H9 (cell line): ENCODE results near the gene TGDS. TPM values are rescaled to one million over a fixed set of nuclear protein-coding genes. Genes with fewer than 3 reads are reported as not detected.

Experiments
- DNase-seq: peaks from one replicate; pipeline ENCODE4 v3.0.0-alpha.2; 2017
- H2AFZ ChIP-seq: one replicate; pipeline ENCODE4 v1.6.1; 2013; ENCODE audit warnings: mild to moderate bottlenecking, low read length, control low read depth, moderate library complexity
- H2AK5ac ChIP-seq: 2 replicates; pipeline ENCODE4 v1.6.1; 2013; ENCODE audit warnings: low read length, control low read depth, mixed read lengths; ENCODE audit not compliant: insufficient read length
- H2BK120ac ChIP-seq: one replicate; pipeline ENCODE4 v1.6.1; 2013; ENCODE audit warnings: low read depth, mild to moderate bottlenecking, low read length, control low read depth, inconsistent platforms; ENCODE audit not compliant: poor library complexity, severe bottlenecking
- H2BK12ac ChIP-seq: 2 replicates; pipeline ENCODE4 v1.6.1; 2013; ENCODE audit warnings: low read length, control low read depth, mixed read lengths, low read depth; ENCODE audit not compliant: insufficient read length
- H2BK15ac ChIP-seq: 2 replicates; pipeline ENCODE4 v1.6.1; 2013; ENCODE audit warnings: low read depth, low read length, control low read depth
- H2BK20ac ChIP-seq: one replicate; pipeline ENCODE4 v1.6.1; 2013; ENCODE audit warnings: low read depth, mild to moderate bottlenecking, low read length, control low read depth, inconsistent platforms; ENCODE audit not compliant: poor library complexity, severe bottlenecking
- H2BK5ac ChIP-seq: 2 replicates; pipeline ENCODE4 v1.6.1; 2013; ENCODE audit warnings: low read length, control low read depth, mixed read lengths; ENCODE audit not compliant: insufficient read length
- H3K14ac ChIP-seq: 2 replicates; pipeline ENCODE4 v1.6.1; 2013; ENCODE audit warnings: low read length, control low read depth; ENCODE audit not compliant: insufficient read depth
- H3K18ac ChIP-seq: 2 replicates; pipeline ENCODE4 v1.6.1; 2013; ENCODE audit warnings: low read depth, mild to moderate bottlenecking, mixed read lengths, low read length, control low read depth; ENCODE audit not compliant: insufficient read length
- H3K23ac ChIP-seq: 2 replicates; pipeline ENCODE4 v1.6.1; 2013; ENCODE audit warnings: low read length, control low read depth, mixed read lengths, low read depth; ENCODE audit not compliant: insufficient read length
- H3K23me2 ChIP-seq: 2 replicates; pipeline ENCODE4 v1.6.1; 2013; ENCODE audit warnings: low read depth, mild to moderate bottlenecking, mixed read lengths, low read length, control low read depth; ENCODE audit not compliant: insufficient read length, poor library complexity, severe bottlenecking
- H3K27ac ChIP-seq: 2 replicates; pipeline ENCODE4 v1.5.1; 2013; ENCODE audit warnings: low read length, control low read depth, mixed read lengths, low read depth; ENCODE audit not compliant: insufficient read length
- H3K27me3 ChIP-seq: 2 replicates; pipeline ENCODE4 v1.6.1; 2013; ENCODE audit warnings: low read length, control low read depth, inconsistent platforms; ENCODE audit not compliant: insufficient read depth
- H3K4ac ChIP-seq: 2 replicates; pipeline ENCODE4 v1.6.1; 2013; ENCODE audit warnings: low read depth, mild to moderate bottlenecking, control low read depth, inconsistent platforms, low read length, moderate library complexity
- H3K4me1 ChIP-seq: 2 replicates; pipeline ENCODE4 v1.6.1; 2013; ENCODE audit warnings: low read length, control low read depth, inconsistent platforms; ENCODE audit not compliant: insufficient read depth
- H3K4me2 ChIP-seq: 2 replicates; pipeline ENCODE4 v1.6.1; 2013; ENCODE audit warnings: low read length, control low read depth, mixed read lengths; ENCODE audit not compliant: insufficient read length, insufficient read depth
- H3K56ac ChIP-seq: 2 replicates; pipeline ENCODE4 v1.6.1; 2013; ENCODE audit warnings: low read depth, mild to moderate bottlenecking, mixed read lengths, low read length, control low read depth; ENCODE audit not compliant: insufficient read length
- H3K79me1 ChIP-seq: 2 replicates; pipeline ENCODE4 v1.6.1; 2013; ENCODE audit warnings: low read depth, mild to moderate bottlenecking, moderate library complexity, low read length, control low read depth, inconsistent platforms; ENCODE audit not compliant: insufficient read depth, poor library complexity, severe bottlenecking
- H3K79me2 ChIP-seq: 2 replicates; pipeline ENCODE4 v1.6.1; 2013; ENCODE audit warnings: low read length, control low read depth, inconsistent platforms; ENCODE audit not compliant: insufficient read depth
- H3K9ac ChIP-seq: 2 replicates; pipeline ENCODE4 v1.6.1; 2013; ENCODE audit warnings: low read length, control low read depth, mixed read lengths; ENCODE audit not compliant: insufficient read length; ENCODE audit errors: extremely low read depth
- H3K9me3 ChIP-seq: one replicate; pipeline ENCODE4 v1.6.1; 2013; ENCODE audit warnings: low read depth, low read length, inconsistent platforms; ENCODE audit not compliant: control insufficient read depth
- H3T11ph ChIP-seq: one replicate; pipeline ENCODE4 v1.6.1; 2013; ENCODE audit warnings: mild to moderate bottlenecking, low read length, control low read depth, inconsistent platforms
- H4K20me1 ChIP-seq: one replicate; pipeline ENCODE4 v1.6.1; 2013; ENCODE audit not compliant: control insufficient read depth, insufficient read length, insufficient read depth
- H4K5ac ChIP-seq: 2 replicates; pipeline ENCODE4 v1.6.1; 2013; ENCODE audit warnings: low read depth, mild to moderate bottlenecking, mixed read lengths, low read length, control low read depth; ENCODE audit not compliant: insufficient read length
- H4K8ac ChIP-seq: replicated peaks from 2 replicates; pipeline ENCODE4 v1.6.1; 2013; ENCODE audit warnings: low read length, control low read depth, mixed read lengths, low read depth; ENCODE audit not compliant: insufficient read length
- H4K91ac ChIP-seq: 2 replicates; pipeline ENCODE4 v1.6.1; 2013; ENCODE audit warnings: low read depth, mild to moderate bottlenecking, moderate library complexity, mixed read lengths, low read length, control low read depth; ENCODE audit not compliant: insufficient read length
- H3K27ac Mint-ChIP-seq, 3 experiments: 2 replicates in 2 of 3; 3 replicates in 1 of 3; pipeline ENCODE4 v1.8.0; 2020 to 2021; ENCODE audit warnings: mixed read lengths in 3 of 3, mild to moderate bottlenecking in 1 of 3, moderate library complexity in 1 of 3
- H3K27me3 Mint-ChIP-seq: 2 replicates; pipeline ENCODE4 v1.8.0; 2021; ENCODE audit warnings: low read depth, mild to moderate bottlenecking, moderate library complexity, mixed read lengths
- H3K36me3 Mint-ChIP-seq, 3 experiments: 2 replicates in 2 of 3; 3 replicates in 1 of 3; pipeline ENCODE4 v1.8.0; 2020 to 2021; ENCODE audit warnings: low read depth in 3 of 3, mixed read lengths in 3 of 3; ENCODE audit not compliant: insufficient read depth in 1 of 3
- H3K4me1 Mint-ChIP-seq, 2 experiments: 2 replicates each; pipeline ENCODE4 v1.8.0; 2020; ENCODE audit warnings: mixed read lengths in 2 of 2
- H3K4me3 Mint-ChIP-seq, 2 experiments: 2 replicates in 1 of 2; 3 replicates in 1 of 2; pipeline ENCODE4 v1.8.0; 2020 to 2021; ENCODE audit warnings: mild to moderate bottlenecking in 2 of 2, mixed read lengths in 2 of 2, moderate library complexity in 1 of 2
- H3K9me3 Mint-ChIP-seq, 2 experiments: 2 replicates in 1 of 2; 3 replicates in 1 of 2; pipeline ENCODE4 v1.8.0; 2020; ENCODE audit warnings: mild to moderate bottlenecking in 2 of 2, mixed read lengths in 2 of 2, moderate library complexity in 1 of 2
- WGBS: extraction: QIAGEN DNeasy Blood & Tissue Kit; methylation state at CpG from one replicate; pipeline ENCODE4 v1.1.7; 2013; ENCODE audit warnings: missing lambda C conversion rate, low lambda C conversion rate, mixed read lengths; ENCODE audit not compliant: insufficient read length; ENCODE audit errors: extremely low coverage; 5-methylcytosine and 5-hydroxymethylcytosine counted together
- total RNA-seq: library from RNA; stranded (reverse); gene quantifications from 2 replicates; pipeline ENCODE4 v1.2.1, GENCODE V29; 2021
- TF ChIP-seq, protein P1 (sequence below): fragments of 200-600 bp; sonication (generic); conservative IDR thresholded peaks from 3 replicates; pipeline ENCODE4 v1.8.0; 2021; ENCODE audit warnings: antibody characterized with exemption, mild to moderate bottlenecking

The TGDS gene
- total RNA-seq, 1 experiment from 2014 or later, result 13.9 TPM

DNA sequence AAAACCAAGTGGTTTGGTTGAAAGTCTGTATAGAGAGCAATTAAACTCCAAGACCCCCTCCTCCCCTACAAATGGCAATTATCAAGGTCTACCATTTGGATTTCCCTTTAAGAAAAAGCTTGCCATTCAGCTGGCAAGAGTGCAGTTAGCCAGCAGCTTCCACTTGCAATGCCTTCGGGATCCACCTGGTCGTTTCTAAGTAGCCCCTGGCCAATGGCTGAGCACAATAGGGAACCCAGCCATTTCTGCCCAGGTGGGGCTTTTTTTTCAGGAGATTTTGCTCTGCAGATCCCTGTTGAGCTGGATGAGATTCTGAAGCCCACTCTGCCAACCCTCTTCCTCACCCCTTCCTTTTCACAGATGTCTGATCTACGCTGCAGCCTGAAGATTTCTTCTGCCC is 26.3 kb downstream of the TGDS start:
- H3K79me1 ChIP-seq, result no peaks in the 10 kb centered on the region
- no peak overlapping the region for H2AFZ ChIP-seq
- no peak overlapping the region for H4K5ac ChIP-seq
- TF ChIP-seq, protein P1, sequence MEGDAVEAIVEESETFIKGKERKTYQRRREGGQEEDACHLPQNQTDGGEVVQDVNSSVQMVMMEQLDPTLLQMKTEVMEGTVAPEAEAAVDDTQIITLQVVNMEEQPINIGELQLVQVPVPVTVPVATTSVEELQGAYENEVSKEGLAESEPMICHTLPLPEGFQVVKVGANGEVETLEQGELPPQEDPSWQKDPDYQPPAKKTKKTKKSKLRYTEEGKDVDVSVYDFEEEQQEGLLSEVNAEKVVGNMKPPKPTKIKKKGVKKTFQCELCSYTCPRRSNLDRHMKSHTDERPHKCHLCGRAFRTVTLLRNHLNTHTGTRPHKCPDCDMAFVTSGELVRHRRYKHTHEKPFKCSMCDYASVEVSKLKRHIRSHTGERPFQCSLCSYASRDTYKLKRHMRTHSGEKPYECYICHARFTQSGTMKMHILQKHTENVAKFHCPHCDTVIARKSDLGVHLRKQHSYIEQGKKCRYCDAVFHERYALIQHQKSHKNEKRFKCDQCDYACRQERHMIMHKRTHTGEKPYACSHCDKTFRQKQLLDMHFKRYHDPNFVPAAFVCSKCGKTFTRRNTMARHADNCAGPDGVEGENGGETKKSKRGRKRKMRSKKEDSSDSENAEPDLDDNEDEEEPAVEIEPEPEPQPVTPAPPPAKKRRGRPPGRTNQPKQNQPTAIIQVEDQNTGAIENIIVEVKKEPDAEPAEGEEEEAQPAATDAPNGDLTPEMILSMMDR, result no peak
- H3K23ac ChIP-seq, result no peak overlapping the region
- Mint-ChIP-seq H3K36me3 (peaks cover 26 to 45% (median 38%) of the 10 kb centered on the region in 3 experiments), H3K4me3 (no peak overlapping the region), H3K27ac (no peak overlapping the region), H3K27me3 (no peaks in the 10 kb centered on the region), H3K4me1 (no peaks in the 10 kb centered on the region), H3K9me3 (no peaks in the 10 kb centered on the region)
- no peak for DNase-seq
- no peak overlapping the region for H3K14ac ChIP-seq
- H3K27me3 ChIP-seq, result no peaks in the 10 kb centered on the region
- no peaks in the 10 kb centered on the region for H4K20me1 ChIP-seq
- no peaks in the 10 kb centered on the region for H3K4me1 ChIP-seq
- H3K79me2 ChIP-seq, result no peaks in the 10 kb centered on the region; the same call in 1 of the 2 replicates
- no CpG with 5 or more reads among the region's 3 CpGs for WGBS
- no peak overlapping the region for H3K4me2 ChIP-seq
- H2BK12ac ChIP-seq, result no peak overlapping the region
- no peak overlapping the region for H2BK5ac ChIP-seq
- no peak overlapping the region for H4K91ac ChIP-seq
- no peak overlapping the region for H2BK20ac ChIP-seq
- H4K8ac ChIP-seq, result no peak overlapping the region
- no peak overlapping the region for H3K18ac ChIP-seq
- no peak overlapping the region for H3K56ac ChIP-seq
- H3T11ph ChIP-seq, result no peak overlapping the region
- no peaks in the 10 kb centered on the region for H3K23me2 ChIP-seq
- H3K9ac ChIP-seq, result no peak overlapping the region
- H2BK120ac ChIP-seq, result no peak overlapping the region
- H3K4ac ChIP-seq, result no peak overlapping the region
- H2BK15ac ChIP-seq, result no peak overlapping the region
- H2AK5ac ChIP-seq, result no peak overlapping the region
- H3K9me3 ChIP-seq, result no peaks in the 10 kb centered on the region
- no peak overlapping the region for H3K27ac ChIP-seq
